Measurements from ENCODE around the gene EFHC1.

DNA sequence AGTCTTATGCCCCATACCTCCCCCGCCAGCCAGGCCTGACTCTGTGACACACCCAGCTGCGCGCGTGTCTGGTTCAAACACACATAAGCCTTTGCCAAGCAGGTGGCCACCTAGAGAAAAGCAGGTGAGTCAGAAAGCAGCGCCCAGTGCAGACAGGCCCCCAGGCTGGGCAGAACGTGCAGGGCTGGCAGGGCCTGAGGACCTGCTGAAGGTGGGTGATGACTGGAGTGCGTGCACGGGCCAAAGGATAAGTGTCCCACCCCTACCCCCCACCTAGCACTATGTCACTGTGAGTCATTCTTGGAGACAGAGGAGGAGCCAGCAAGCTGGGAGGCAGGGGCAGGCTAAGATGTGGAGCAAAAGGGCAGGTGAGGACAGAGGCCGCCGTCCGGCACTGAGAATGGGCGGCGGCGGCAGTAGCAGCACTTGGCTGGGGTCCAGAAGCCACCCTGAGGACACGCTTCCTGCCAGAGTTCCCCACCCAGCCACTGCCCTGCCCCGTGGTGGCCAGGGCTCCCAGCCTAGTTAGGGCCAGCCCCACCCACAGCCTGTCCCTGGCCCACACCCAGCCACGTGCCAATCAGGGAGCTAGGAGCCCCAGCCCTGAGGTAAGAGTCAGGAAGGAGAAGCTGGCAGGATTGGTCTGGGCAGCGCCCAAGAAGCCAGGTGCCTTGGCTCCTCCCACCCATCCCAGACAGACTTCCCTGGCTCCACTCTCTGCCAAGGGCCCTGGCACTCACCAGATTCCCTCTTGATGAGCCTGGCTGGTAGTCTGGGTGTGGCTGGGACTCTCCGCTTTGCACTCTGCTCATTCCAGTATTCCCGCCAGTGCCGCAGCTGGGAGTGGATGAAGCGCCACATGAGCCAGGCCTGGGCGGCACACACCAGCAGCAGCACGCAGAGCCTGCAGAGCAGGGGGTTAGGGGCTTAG lies 84.0 kb downstream of the EFHC1 start:
- TF ChIP-seq, protein P1, sequence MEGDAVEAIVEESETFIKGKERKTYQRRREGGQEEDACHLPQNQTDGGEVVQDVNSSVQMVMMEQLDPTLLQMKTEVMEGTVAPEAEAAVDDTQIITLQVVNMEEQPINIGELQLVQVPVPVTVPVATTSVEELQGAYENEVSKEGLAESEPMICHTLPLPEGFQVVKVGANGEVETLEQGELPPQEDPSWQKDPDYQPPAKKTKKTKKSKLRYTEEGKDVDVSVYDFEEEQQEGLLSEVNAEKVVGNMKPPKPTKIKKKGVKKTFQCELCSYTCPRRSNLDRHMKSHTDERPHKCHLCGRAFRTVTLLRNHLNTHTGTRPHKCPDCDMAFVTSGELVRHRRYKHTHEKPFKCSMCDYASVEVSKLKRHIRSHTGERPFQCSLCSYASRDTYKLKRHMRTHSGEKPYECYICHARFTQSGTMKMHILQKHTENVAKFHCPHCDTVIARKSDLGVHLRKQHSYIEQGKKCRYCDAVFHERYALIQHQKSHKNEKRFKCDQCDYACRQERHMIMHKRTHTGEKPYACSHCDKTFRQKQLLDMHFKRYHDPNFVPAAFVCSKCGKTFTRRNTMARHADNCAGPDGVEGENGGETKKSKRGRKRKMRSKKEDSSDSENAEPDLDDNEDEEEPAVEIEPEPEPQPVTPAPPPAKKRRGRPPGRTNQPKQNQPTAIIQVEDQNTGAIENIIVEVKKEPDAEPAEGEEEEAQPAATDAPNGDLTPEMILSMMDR (IDR thresholded peaks at IDR 0.05): no peak
- no peak for TF ChIP-seq POLR2A (IDR thresholded peaks at IDR 0.05)
